H1 (cell line): Measurements from ENCODE around the gene RNF166. TPM values are rescaled to one million over a fixed set of nuclear protein-coding genes. Genes with fewer than 3 reads are reported as not detected.

Experiments used
- CBX8 ChIP-seq: fragments of 300-800, 300-1000 bp; sonication (generic); IDR thresholded peaks from 2 replicates; pipeline ENCODE4 v1.7.1; 2016; ENCODE audit warnings: low read depth, low read length, borderline replicate concordance
- EP300 ChIP-seq, 2 experiments: IDR thresholded peaks; 1 replicate in 1 of 2; 2 replicates in 1 of 2; pipeline ENCODE4 v1.6.1; 2011 to 2012; ENCODE audit warnings: low read depth in 2 of 2, low read length in 2 of 2, mild to moderate bottlenecking in 2 of 2, borderline replicate concordance in 1 of 2, inconsistent platforms in 1 of 2, moderate library complexity in 1 of 2
- EZH2 ChIP-seq: fragments of 200-600 bp; sonication (generic); IDR thresholded peaks from 2 replicates; pipeline ENCODE4 v1.7.1; 2012; ENCODE audit warnings: low read depth, mild to moderate bottlenecking, moderate library complexity, low read length, inconsistent platforms; ENCODE audit not compliant: severe bottlenecking
- GTF2F1 ChIP-seq: IDR thresholded peaks from 2 replicates; pipeline ENCODE4 v1.6.1; 2012; ENCODE audit warnings: low read depth, low read length, improper control_type of control experiment, borderline replicate concordance
- HDAC2 ChIP-seq, 2 experiments: fragments of 300-600 bp in 1 of 2; sonication (generic) in 1 of 2; IDR thresholded peaks; 2 replicates each; pipeline ENCODE4 v1.6.1; 2011 to 2012; ENCODE audit warnings: low read depth in 2 of 2, low read length in 2 of 2, mild to moderate bottlenecking in 2 of 2, moderate library complexity in 2 of 2, borderline replicate concordance in 1 of 2, inconsistent platforms in 1 of 2
- POLR2A ChIP-seq, 2 experiments: IDR thresholded peaks; 1 replicate in 1 of 2; 2 replicates in 1 of 2; pipeline ENCODE4 v1.6.1; 2011; ENCODE audit warnings: low read depth in 2 of 2, low read length in 2 of 2, mild to moderate bottlenecking in 2 of 2; ENCODE audit errors: control extremely low read depth in 1 of 2
- SIRT6 ChIP-seq: IDR thresholded peaks from one replicate; pipeline ENCODE4 v1.7.1; 2012; ENCODE audit warnings: low read length, inconsistent platforms
- TAF7 ChIP-seq: optimal IDR thresholded peaks from 2 replicates; pipeline ENCODE3; 2011; ENCODE audit warnings: low read depth, mild to moderate bottlenecking, inconsistent platforms, low read length, moderate library complexity, borderline replicate concordance
- TBP ChIP-seq: IDR thresholded peaks from 2 replicates; pipeline ENCODE4 v1.6.1; 2011; ENCODE audit warnings: low read depth, low read length, improper control_type of control experiment
- polyA plus RNA-seq, 7 experiments: library from polyadenylated mRNA; depleted of rRNA in 3 of 7; stranded (reverse) in 5 of 7; unstranded in 2 of 7; fragments of >200 nt in 5 of 7; fragments of 200-250 nt in 2 of 7; gene quantifications; 1 replicate in 5 of 7; 2 replicates in 1 of 7; 4 replicates in 1 of 7; pipeline versions ENCODE4 v1.2.1 to v1.2.3, GENCODE V29; 2011 to 2013; ENCODE audit warnings: missing spikeins in 2 of 7, mixed read lengths in 2 of 7
- total RNA-seq: library from RNA; stranded (reverse); fragmentation: NEBNext Ultra II Directional; extraction: Animal tissue kit (Norgen Biotek cat#: 25700); gene quantifications from 2 replicates; pipeline ENCODE4 v1.2.1, GENCODE V29; 2021
- TF ChIP-seq, protein P1 (sequence below): fragments of 300-600 bp; sonication (generic); IDR thresholded peaks from 2 replicates; pipeline ENCODE4 v1.7.1; 2012; ENCODE audit warnings: low read length, moderate library complexity, mild to moderate bottlenecking, inconsistent platforms; ENCODE audit not compliant: insufficient replicate concordance

Gene RNF166
- total and polyA plus RNA-seq, 2 of the 8 experiments (the other 6 are each of a cell fraction or from before 2014, with no cell fraction given), result 29.8 to 31.2 TPM

GRCh38 chr16:88724855-88725555 lies 18.8 kb upstream of the RNF166 start (continued):
- TF ChIP-seq, protein P1, sequence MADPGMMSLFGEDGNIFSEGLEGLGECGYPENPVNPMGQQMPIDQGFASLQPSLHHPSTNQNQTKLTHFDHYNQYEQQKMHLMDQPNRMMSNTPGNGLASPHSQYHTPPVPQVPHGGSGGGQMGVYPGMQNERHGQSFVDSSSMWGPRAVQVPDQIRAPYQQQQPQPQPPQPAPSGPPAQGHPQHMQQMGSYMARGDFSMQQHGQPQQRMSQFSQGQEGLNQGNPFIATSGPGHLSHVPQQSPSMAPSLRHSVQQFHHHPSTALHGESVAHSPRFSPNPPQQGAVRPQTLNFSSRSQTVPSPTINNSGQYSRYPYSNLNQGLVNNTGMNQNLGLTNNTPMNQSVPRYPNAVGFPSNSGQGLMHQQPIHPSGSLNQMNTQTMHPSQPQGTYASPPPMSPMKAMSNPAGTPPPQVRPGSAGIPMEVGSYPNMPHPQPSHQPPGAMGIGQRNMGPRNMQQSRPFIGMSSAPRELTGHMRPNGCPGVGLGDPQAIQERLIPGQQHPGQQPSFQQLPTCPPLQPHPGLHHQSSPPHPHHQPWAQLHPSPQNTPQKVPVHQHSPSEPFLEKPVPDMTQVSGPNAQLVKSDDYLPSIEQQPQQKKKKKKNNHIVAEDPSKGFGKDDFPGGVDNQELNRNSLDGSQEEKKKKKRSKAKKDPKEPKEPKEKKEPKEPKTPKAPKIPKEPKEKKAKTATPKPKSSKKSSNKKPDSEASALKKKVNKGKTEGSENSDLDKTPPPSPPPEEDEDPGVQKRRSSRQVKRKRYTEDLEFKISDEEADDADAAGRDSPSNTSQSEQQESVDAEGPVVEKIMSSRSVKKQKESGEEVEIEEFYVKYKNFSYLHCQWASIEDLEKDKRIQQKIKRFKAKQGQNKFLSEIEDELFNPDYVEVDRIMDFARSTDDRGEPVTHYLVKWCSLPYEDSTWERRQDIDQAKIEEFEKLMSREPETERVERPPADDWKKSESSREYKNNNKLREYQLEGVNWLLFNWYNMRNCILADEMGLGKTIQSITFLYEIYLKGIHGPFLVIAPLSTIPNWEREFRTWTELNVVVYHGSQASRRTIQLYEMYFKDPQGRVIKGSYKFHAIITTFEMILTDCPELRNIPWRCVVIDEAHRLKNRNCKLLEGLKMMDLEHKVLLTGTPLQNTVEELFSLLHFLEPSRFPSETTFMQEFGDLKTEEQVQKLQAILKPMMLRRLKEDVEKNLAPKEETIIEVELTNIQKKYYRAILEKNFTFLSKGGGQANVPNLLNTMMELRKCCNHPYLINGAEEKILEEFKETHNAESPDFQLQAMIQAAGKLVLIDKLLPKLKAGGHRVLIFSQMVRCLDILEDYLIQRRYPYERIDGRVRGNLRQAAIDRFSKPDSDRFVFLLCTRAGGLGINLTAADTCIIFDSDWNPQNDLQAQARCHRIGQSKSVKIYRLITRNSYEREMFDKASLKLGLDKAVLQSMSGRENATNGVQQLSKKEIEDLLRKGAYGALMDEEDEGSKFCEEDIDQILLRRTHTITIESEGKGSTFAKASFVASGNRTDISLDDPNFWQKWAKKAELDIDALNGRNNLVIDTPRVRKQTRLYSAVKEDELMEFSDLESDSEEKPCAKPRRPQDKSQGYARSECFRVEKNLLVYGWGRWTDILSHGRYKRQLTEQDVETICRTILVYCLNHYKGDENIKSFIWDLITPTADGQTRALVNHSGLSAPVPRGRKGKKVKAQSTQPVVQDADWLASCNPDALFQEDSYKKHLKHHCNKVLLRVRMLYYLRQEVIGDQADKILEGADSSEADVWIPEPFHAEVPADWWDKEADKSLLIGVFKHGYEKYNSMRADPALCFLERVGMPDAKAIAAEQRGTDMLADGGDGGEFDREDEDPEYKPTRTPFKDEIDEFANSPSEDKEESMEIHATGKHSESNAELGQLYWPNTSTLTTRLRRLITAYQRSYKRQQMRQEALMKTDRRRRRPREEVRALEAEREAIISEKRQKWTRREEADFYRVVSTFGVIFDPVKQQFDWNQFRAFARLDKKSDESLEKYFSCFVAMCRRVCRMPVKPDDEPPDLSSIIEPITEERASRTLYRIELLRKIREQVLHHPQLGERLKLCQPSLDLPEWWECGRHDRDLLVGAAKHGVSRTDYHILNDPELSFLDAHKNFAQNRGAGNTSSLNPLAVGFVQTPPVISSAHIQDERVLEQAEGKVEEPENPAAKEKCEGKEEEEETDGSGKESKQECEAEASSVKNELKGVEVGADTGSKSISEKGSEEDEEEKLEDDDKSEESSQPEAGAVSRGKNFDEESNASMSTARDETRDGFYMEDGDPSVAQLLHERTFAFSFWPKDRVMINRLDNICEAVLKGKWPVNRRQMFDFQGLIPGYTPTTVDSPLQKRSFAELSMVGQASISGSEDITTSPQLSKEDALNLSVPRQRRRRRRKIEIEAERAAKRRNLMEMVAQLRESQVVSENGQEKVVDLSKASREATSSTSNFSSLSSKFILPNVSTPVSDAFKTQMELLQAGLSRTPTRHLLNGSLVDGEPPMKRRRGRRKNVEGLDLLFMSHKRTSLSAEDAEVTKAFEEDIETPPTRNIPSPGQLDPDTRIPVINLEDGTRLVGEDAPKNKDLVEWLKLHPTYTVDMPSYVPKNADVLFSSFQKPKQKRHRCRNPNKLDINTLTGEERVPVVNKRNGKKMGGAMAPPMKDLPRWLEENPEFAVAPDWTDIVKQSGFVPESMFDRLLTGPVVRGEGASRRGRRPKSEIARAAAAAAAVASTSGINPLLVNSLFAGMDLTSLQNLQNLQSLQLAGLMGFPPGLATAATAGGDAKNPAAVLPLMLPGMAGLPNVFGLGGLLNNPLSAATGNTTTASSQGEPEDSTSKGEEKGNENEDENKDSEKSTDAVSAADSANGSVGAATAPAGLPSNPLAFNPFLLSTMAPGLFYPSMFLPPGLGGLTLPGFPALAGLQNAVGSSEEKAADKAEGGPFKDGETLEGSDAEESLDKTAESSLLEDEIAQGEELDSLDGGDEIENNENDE, result no peak
- TF ChIP-seq EP300 (IDR thresholded peaks at IDR 0.05; ENCODE audit: borderline replicate concordance in 1 of 2, low read depth in 2 of 2, low read length in 2 of 2), result no peak
- TF ChIP-seq TAF7, result no peak
- no peak for TF ChIP-seq TBP
- TF ChIP-seq CBX8, result no peak
- TF ChIP-seq GTF2F1, result no peak
- no peak for TF ChIP-seq HDAC2 (IDR thresholded peaks at IDR 0.05; ENCODE audit: borderline replicate concordance in 1 of 2, low read depth in 2 of 2, low read length in 2 of 2)
- no peak for TF ChIP-seq EZH2
- no peak for TF ChIP-seq SIRT6
- no peak for TF ChIP-seq POLR2A (IDR thresholded peaks at IDR 0.05; ENCODE audit: control extremely low read depth in 1 of 2, low read depth in 2 of 2, low read length in 2 of 2)
